ENCODE data around the gene AKR1A1. TPM values are rescaled to one million over a fixed set of nuclear protein-coding genes. Genes with fewer than 3 reads are reported as not detected.

Gene AKR1A1
- total RNA-seq, 2 donors from 2014 or later = 200 to 239 TPM

DNA sequence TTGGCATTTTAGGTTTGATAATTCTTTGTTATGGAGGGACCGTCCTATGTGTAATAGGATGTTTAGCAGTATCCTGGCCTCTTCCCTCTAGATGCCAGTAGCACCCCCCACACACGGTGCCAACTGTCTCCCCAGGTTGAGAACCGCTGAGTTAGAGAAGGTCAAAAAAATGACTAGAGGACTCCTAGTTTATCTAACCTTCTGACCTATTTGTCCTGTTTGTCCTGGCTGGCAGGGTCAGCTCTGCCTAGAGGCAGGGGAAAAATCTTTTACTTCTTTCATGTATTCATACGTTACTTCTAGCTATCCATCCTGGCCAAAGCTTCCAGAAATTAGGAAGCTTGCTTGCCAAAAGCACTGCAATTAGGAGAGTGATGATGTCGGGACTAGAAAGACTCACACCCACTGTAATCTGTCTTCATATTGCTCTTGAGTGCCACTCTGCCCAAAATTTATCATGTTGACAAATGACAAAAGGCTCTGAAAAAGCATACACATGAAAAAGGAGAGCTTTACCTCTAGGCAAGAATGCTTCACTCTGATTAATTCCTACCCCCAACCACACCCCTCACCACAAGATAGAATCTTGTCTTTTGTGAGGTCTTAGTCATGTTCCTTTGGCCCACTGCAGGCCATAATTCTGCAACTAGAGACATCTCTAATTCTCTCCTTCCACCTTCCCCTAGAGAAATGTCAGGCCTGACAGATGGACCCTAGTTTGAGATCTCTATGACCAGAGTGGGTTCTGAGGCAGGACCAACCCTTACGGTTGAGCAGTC, 14.4 kb upstream of the AKR1A1 start:
- Mint-ChIP-seq H3K27me3 (ENCODE audit: insufficient read depth) (peaks cover 2% of the 10 kb centered on the region), H3K4me3 (no peak overlapping the region), H3K27ac (no peak overlapping the region), H3K9me3 (no peaks in the 10 kb centered on the region), H3K4me1 (peaks cover 4% of the 10 kb centered on the region), H3K36me3 (ENCODE audit: low read depth) (no peaks in the 10 kb centered on the region)
- H3K9me3 ChIP-seq (ENCODE audit: control insufficient read depth, low read length) = no peaks in the 10 kb centered on the region
- H3K36me3 ChIP-seq (ENCODE audit: control insufficient read depth, insufficient read depth, low read length) = no peaks in the 10 kb centered on the region
- TF ChIP-seq, protein P1, sequence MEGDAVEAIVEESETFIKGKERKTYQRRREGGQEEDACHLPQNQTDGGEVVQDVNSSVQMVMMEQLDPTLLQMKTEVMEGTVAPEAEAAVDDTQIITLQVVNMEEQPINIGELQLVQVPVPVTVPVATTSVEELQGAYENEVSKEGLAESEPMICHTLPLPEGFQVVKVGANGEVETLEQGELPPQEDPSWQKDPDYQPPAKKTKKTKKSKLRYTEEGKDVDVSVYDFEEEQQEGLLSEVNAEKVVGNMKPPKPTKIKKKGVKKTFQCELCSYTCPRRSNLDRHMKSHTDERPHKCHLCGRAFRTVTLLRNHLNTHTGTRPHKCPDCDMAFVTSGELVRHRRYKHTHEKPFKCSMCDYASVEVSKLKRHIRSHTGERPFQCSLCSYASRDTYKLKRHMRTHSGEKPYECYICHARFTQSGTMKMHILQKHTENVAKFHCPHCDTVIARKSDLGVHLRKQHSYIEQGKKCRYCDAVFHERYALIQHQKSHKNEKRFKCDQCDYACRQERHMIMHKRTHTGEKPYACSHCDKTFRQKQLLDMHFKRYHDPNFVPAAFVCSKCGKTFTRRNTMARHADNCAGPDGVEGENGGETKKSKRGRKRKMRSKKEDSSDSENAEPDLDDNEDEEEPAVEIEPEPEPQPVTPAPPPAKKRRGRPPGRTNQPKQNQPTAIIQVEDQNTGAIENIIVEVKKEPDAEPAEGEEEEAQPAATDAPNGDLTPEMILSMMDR (conservative IDR thresholded peaks at IDR 0.05) = no peak
- 94 to 97% methylated on average over 4 to 6 of the region's 6 CpGs for WGBS, 2 experiments (ENCODE audit: insufficient coverage in 1 of 2, insufficient read length in 1 of 2)
- no peaks in the 10 kb centered on the region for H3K4me1 ChIP-seq (ENCODE audit: control insufficient read depth, insufficient read depth, low read length)
- DNase-seq = no peak
- no peak overlapping the region for H3K4me3 ChIP-seq (ENCODE audit: low read length)
- no peak overlapping the region for H3K9ac ChIP-seq (ENCODE audit: extremely low read depth, low read length, poor library complexity, severe bottlenecking)
- H3K27me3 ChIP-seq (ENCODE audit: control insufficient read depth, insufficient read depth, low read length, poor library complexity, severe bottlenecking) = no peaks in the 10 kb centered on the region
- no peak overlapping the region for H3K27ac ChIP-seq (ENCODE audit: low read depth, low read length)

GRCh38 chr1:45536886-45537285, 13.7 kb upstream of the AKR1A1 start:
- H3K9me3 Mint-ChIP-seq = no peaks in the 10 kb centered on the region
- H3K27ac Mint-ChIP-seq = no peak overlapping the region
- 67 to 68% methylated on average over 4 of the region's 4 CpGs for WGBS, 2 experiments (ENCODE audit: insufficient coverage in 1 of 2, insufficient read length in 1 of 2)
- Histone ChIP-seq H3K27ac (ENCODE audit: low read depth, low read length) (no peak overlapping the region), H3K36me3 (ENCODE audit: control insufficient read depth, insufficient read depth, low read length) (no peaks in the 10 kb centered on the region), H3K4me1 (ENCODE audit: control insufficient read depth, insufficient read depth, low read length) (no peaks in the 10 kb centered on the region), H3K4me3 (ENCODE audit: low read length) (no peak overlapping the region), H3K9me3 (ENCODE audit: control insufficient read depth, low read length) (no peaks in the 10 kb centered on the region), H3K9ac (ENCODE audit: extremely low read depth, low read length, poor library complexity, severe bottlenecking) (no peak overlapping the region), H3K27me3 (ENCODE audit: control insufficient read depth, insufficient read depth, low read length, poor library complexity, severe bottlenecking) (no peaks in the 10 kb centered on the region)
- peaks cover 4% of the 10 kb centered on the region for H3K4me1 Mint-ChIP-seq
- H3K4me3 Mint-ChIP-seq = no peak overlapping the region
- H3K27me3 Mint-ChIP-seq (ENCODE audit: insufficient read depth) = peaks cover 2% of the 10 kb centered on the region
- no peak for DNase-seq
- H3K36me3 Mint-ChIP-seq (ENCODE audit: low read depth) = no peaks in the 10 kb centered on the region
- TF ChIP-seq, protein P1 (conservative IDR thresholded peaks at IDR 0.05) = no peak

- H3K4me3 ChIP-seq (ENCODE audit: low read length) = no peak overlapping the region
- H3K36me3 ChIP-seq (ENCODE audit: control insufficient read depth, insufficient read depth, low read length) = no peaks in the 10 kb centered on the region
- TF ChIP-seq, protein P1 (conservative IDR thresholded peaks at IDR 0.05) = no peak
- H3K4me1 ChIP-seq (ENCODE audit: control insufficient read depth, insufficient read depth, low read length) = no peaks in the 10 kb centered on the region
- no peak for DNase-seq
- no peak overlapping the region for H3K27ac ChIP-seq (ENCODE audit: low read depth, low read length)
- WGBS, 2 experiments (ENCODE audit: insufficient coverage in 1 of 2, insufficient read length in 1 of 2) = 100% methylated on average over 1 of the region's 1 CpG; no CpG with 5 or more reads in 1 of the 2 experiments
- H3K4me3 Mint-ChIP-seq = no peak overlapping the region
- H3K9me3 Mint-ChIP-seq = no peaks in the 10 kb centered on the region
- H3K9me3 ChIP-seq (ENCODE audit: control insufficient read depth, low read length) = no peaks in the 10 kb centered on the region
- peaks cover 7% of the 10 kb centered on the region for H3K4me1 Mint-ChIP-seq
- no peaks in the 10 kb centered on the region for H3K27me3 Mint-ChIP-seq (ENCODE audit: insufficient read depth)
- H3K9ac ChIP-seq (ENCODE audit: extremely low read depth, low read length, poor library complexity, severe bottlenecking) = no peak overlapping the region
- no peaks in the 10 kb centered on the region for H3K27me3 ChIP-seq (ENCODE audit: control insufficient read depth, insufficient read depth, low read length, poor library complexity, severe bottlenecking)
- no peaks in the 10 kb centered on the region for H3K36me3 Mint-ChIP-seq (ENCODE audit: low read depth)
- H3K27ac Mint-ChIP-seq = no peak overlapping the region
Observed at GRCh38 chr1:45541193-45541592, 9.4 kb upstream of the AKR1A1 start.
